GM19395 (cell line): Measurements from ENCODE around the gene ZBTB7C.

Experiments
- ATAC-seq: cut with Tn5 transposase; IDR thresholded peaks from one replicate; pipeline ENCODE4 v1.9.1; 2021; ENCODE audit warnings: mild to moderate bottlenecking, moderate library complexity; ENCODE audit not compliant: unreplicated experiment

The ZBTB7C gene

GRCh38 chr18:48131042-48131441, 278.1 kb downstream of the ZBTB7C start:
- no peak for ATAC-seq

GRCh38 chr18:48129621-48130082, 279.5 kb downstream of the ZBTB7C start:
- no peak for ATAC-seq

- ATAC-seq, result no peak
Measured at GRCh38 chr18:48127606-48128005, 281.6 kb downstream of the ZBTB7C start.

- ATAC-seq, result no peak
Measured at GRCh38 chr18:48126240-48126639, 282.9 kb downstream of the ZBTB7C start.

GRCh38 chr18:48125724-48126123, 283.5 kb downstream of the ZBTB7C start:
- ATAC-seq, result no peak

GRCh38 chr18:48124857-48125626, 284.1 kb downstream of the ZBTB7C start:
- peak; percentile 61 for ATAC-seq

- no peak for ATAC-seq
Measured at GRCh38 chr18:48123941-48124340, 285.2 kb downstream of the ZBTB7C start.

GRCh38 chr18:48123324-48123723, 285.9 kb downstream of the ZBTB7C start:
- no peak for ATAC-seq

GRCh38 chr18:48122816-48123215, 286.4 kb downstream of the ZBTB7C start:
- ATAC-seq, result no peak

- no peak for ATAC-seq
Measured at GRCh38 chr18:48122376-48122775, 286.8 kb downstream of the ZBTB7C start.

GRCh38 chr18:48121752-48122151, 287.4 kb downstream of the ZBTB7C start:
- no peak for ATAC-seq

- no peak for ATAC-seq
Measured at GRCh38 chr18:48119204-48119603, 290.0 kb downstream of the ZBTB7C start.

GRCh38 chr18:48116873-48117630, 292.1 kb downstream of the ZBTB7C start:
- no peak for ATAC-seq

GRCh38 chr18:48116017-48116416, 293.2 kb downstream of the ZBTB7C start:
- no peak for ATAC-seq

GRCh38 chr18:48113691-48114090, 295.5 kb downstream of the ZBTB7C start:
- no peak for ATAC-seq

GRCh38 chr18:48111587-48111986, 297.6 kb downstream of the ZBTB7C start:
- ATAC-seq, result no peak

GRCh38 chr18:48110797-48111196, 298.4 kb downstream of the ZBTB7C start:
- no peak for ATAC-seq

GRCh38 chr18:48109961-48110493, 299.2 kb downstream of the ZBTB7C start:
- no peak for ATAC-seq

GRCh38 chr18:48108136-48108535, 301.0 kb downstream of the ZBTB7C start:
- ATAC-seq, result no peak

GRCh38 chr18:48106976-48107781, 302.0 kb downstream of the ZBTB7C start:
- ATAC-seq, result no peak

- no peak for ATAC-seq
Measured at GRCh38 chr18:48106498-48106897, 302.7 kb downstream of the ZBTB7C start.
